DND-41 (cell line): ENCODE measurements around the gene CLTB.

Source experiments
- ATAC-seq: fragments of 200-7000 bp; cut with Tn5 transposase; 3 replicates; pipeline ENCODE4 v1.9.1; 2021; ENCODE audit warnings: low read depth; ENCODE audit not compliant: insufficient read depth
- DNase-seq: peaks from one replicate; pipeline ENCODE4 v3.0.0-alpha.2; 2020
- H2AFZ ChIP-seq: 2 replicates; pipeline ENCODE4 v1.6.0; 2012; ENCODE audit warnings: low read depth, low read length
- H3K27ac ChIP-seq: 2 replicates; pipeline ENCODE4 v1.5.1; 2012; ENCODE audit warnings: low read length, inconsistent platforms
- H3K27me3 ChIP-seq: fragments of 200-600 bp; sonication (generic); 2 replicates; pipeline ENCODE4 v1.6.0; 2012; ENCODE audit warnings: low read length, mild to moderate bottlenecking, inconsistent platforms; ENCODE audit not compliant: insufficient read depth, poor library complexity
- H3K36me3 ChIP-seq: 2 replicates; pipeline ENCODE4 v1.5.1; 2012; ENCODE audit warnings: low read length, inconsistent platforms; ENCODE audit not compliant: insufficient read depth
- H3K4me1 ChIP-seq: 2 replicates; pipeline ENCODE4 v1.5.1; 2012; ENCODE audit warnings: mild to moderate bottlenecking, low read length; ENCODE audit not compliant: insufficient read depth
- H3K4me2 ChIP-seq: 2 replicates; pipeline ENCODE4 v1.6.0; 2012; ENCODE audit warnings: mild to moderate bottlenecking, moderate library complexity, low read length, inconsistent platforms; ENCODE audit not compliant: insufficient read depth
- H3K4me3 ChIP-seq, 2 experiments: fragments of 200-600 bp in 1 of 2; shearing (Covaris generic) in 1 of 2; 2 replicates each; pipeline ENCODE4 v1.5.1; 2012 to 2016; ENCODE audit warnings: inconsistent platforms in 2 of 2, low read length in 2 of 2, mild to moderate bottlenecking in 2 of 2, low read depth in 1 of 2, moderate library complexity in 1 of 2
- H3K79me2 ChIP-seq: 2 replicates; pipeline ENCODE4 v1.6.0; 2012; ENCODE audit warnings: low read length, inconsistent platforms; ENCODE audit not compliant: insufficient read depth
- H3K9ac ChIP-seq: 2 replicates; pipeline ENCODE4 v1.6.0; 2012; ENCODE audit warnings: low read depth, mild to moderate bottlenecking, inconsistent platforms, low read length, moderate library complexity
- H3K9me3 ChIP-seq: 2 replicates; pipeline ENCODE4 v1.5.1; 2012; ENCODE audit warnings: low read length, moderate library complexity, mild to moderate bottlenecking, inconsistent platforms; ENCODE audit not compliant: insufficient read depth, severe bottlenecking
- H4K20me1 ChIP-seq: 2 replicates; pipeline ENCODE4 v1.6.0; 2012; ENCODE audit warnings: low read length; ENCODE audit not compliant: insufficient read depth
- EZH2 ChIP-seq: IDR thresholded peaks from 3 replicates; pipeline ENCODE4 v1.6.1; 2012; ENCODE audit warnings: borderline replicate concordance, low read depth, mild to moderate bottlenecking, moderate library complexity, low read length, inconsistent platforms; ENCODE audit not compliant: severe bottlenecking
- TF ChIP-seq, protein P1 (sequence below): IDR thresholded peaks from 2 replicates; pipeline ENCODE4 v1.5.1; 2012; ENCODE audit warnings: borderline replicate concordance, low read length, moderate library complexity, mild to moderate bottlenecking; ENCODE audit not compliant: poor library complexity, severe bottlenecking; ENCODE audit errors: extremely low read depth

CLTB gene

DNA sequence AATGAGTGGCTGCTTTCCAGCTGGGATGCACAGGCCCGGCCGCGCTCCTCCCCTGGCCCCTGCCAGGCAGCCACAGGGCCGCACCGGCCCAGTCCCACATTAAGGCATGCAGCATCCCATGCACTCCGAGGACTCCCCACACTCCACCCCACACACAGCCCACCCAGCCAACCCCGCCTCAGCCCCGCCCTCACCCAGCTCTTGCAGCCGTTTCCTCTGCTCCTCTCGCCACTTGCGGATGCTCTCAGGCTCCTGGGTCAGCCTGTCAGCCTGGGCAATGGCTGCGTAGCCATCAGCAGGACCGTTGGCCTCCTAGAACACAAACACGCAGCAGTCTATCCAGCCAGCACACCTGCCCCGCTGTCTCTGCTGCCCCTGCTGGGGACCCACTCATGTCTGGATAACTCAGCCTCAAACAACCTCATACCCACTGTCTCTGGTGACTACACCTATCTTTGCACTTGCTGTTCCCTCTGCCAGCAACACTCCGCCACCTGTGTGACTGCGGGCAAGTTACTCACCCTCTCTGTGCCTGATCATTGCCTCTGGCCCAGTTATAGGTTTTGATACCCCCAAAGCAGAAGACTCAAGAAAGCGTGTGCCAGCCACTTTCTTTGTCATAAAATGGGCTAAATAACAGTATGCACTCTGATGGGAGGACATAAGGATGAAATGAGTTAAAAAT is 18.5 kb downstream of the CLTB start:
- H3K9ac ChIP-seq: no peak overlapping the region
- H3K27me3 ChIP-seq: no peaks in the 10 kb centered on the region
- TF ChIP-seq EZH2: no peak
- TF ChIP-seq, protein P1, sequence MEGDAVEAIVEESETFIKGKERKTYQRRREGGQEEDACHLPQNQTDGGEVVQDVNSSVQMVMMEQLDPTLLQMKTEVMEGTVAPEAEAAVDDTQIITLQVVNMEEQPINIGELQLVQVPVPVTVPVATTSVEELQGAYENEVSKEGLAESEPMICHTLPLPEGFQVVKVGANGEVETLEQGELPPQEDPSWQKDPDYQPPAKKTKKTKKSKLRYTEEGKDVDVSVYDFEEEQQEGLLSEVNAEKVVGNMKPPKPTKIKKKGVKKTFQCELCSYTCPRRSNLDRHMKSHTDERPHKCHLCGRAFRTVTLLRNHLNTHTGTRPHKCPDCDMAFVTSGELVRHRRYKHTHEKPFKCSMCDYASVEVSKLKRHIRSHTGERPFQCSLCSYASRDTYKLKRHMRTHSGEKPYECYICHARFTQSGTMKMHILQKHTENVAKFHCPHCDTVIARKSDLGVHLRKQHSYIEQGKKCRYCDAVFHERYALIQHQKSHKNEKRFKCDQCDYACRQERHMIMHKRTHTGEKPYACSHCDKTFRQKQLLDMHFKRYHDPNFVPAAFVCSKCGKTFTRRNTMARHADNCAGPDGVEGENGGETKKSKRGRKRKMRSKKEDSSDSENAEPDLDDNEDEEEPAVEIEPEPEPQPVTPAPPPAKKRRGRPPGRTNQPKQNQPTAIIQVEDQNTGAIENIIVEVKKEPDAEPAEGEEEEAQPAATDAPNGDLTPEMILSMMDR: peak; percentile 12
- no peaks in the 10 kb centered on the region for H3K4me1 ChIP-seq
- H3K9me3 ChIP-seq: no peaks in the 10 kb centered on the region
- H2AFZ ChIP-seq: no peak overlapping the region
- H3K4me3 ChIP-seq: no peak overlapping the region
- no peak overlapping the region for H3K4me2 ChIP-seq
- no peaks in the 10 kb centered on the region for H4K20me1 ChIP-seq
- peaks cover 42% of the 10 kb centered on the region for H3K36me3 ChIP-seq
- H3K79me2 ChIP-seq: no peaks in the 10 kb centered on the region
- no peak; the same call in 2 of the 3 replicates for ATAC-seq
- no peak for DNase-seq
- no peak overlapping the region for H3K27ac ChIP-seq

DNA sequence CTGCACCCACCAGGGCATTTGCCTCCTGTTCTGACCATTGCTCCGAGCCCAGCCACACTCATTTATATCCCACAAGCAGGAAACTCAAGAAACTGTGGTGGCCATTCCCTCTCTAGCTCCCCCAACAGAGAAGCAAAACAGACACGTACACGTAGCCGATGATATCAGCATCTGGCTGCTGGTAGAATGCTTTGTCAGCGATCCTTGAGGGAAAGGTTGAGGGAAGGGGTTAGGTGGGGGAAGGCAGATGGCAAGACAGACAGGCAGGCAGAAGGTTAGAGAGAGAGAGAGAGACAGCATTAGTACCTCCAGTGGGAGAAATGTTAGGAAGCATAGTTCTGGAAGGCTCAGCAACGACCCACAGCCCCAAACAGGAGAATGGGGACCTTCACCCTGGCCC is 20.0 kb downstream of the CLTB start:
- TF ChIP-seq, protein P1: no peak
- TF ChIP-seq EZH2: no peak
- no peak overlapping the region for H2AFZ ChIP-seq
- H3K4me3 ChIP-seq: no peak overlapping the region
- H3K79me2 ChIP-seq: no peaks in the 10 kb centered on the region
- no peak overlapping the region for H3K27ac ChIP-seq
- no peaks in the 10 kb centered on the region for H3K4me1 ChIP-seq
- H3K36me3 ChIP-seq: peaks cover 58% of the 10 kb centered on the region
- H3K9me3 ChIP-seq: no peaks in the 10 kb centered on the region
- no peak for ATAC-seq
- no peaks in the 10 kb centered on the region for H3K27me3 ChIP-seq
- H3K4me2 ChIP-seq: no peak overlapping the region
- DNase-seq: no peak
- no peaks in the 10 kb centered on the region for H4K20me1 ChIP-seq
- no peak overlapping the region for H3K9ac ChIP-seq

DNA sequence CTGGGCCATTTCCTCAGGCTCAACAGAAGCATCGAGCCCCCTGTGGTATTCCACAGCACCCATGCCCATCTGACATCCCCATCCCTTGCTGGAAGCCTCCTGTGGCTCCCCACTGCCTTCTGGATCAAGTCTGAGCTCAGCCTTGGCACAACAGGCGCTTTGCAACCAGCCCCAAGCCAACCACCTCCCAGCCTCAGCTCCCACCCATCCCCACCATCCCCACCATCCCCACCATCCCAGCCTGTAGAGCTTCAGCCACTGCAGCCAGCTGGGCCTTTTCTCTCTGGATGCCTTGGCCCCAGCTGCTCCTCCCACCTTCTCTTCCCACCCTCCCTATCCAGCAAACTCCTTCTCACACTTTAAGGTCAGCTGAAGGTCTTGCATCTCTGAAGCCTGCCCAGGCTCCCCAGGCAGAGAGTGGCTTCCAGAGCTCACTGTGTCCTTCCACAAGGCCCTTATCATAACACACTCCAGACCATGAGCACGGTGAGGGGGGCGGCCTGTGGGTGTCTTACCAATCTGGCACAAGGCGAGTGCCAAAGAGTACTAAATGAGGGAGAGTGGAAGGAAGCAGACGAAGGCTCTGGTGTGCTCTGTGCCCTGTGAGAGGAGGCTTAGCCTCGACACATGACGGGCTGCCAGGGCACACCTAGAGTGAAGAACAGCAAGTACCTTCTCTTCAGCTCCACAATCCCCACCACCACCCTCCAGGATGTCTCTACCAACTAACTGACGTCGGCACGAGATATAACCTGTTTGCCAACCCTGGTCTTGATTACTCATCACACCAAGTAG is 21.3 kb downstream of the CLTB start:
- DNase-seq: no peak

More for the DNA sequence above, 21.3 kb downstream of the CLTB start:
- peaks cover 69% of the 10 kb centered on the region for H3K36me3 ChIP-seq
- H3K9ac ChIP-seq: no peak overlapping the region
- no peaks in the 10 kb centered on the region for H3K9me3 ChIP-seq
- H3K4me1 ChIP-seq: peaks cover 4% of the 10 kb centered on the region
- no peak for ATAC-seq
- no peaks in the 10 kb centered on the region for H3K27me3 ChIP-seq
- H4K20me1 ChIP-seq: no peaks in the 10 kb centered on the region
- TF ChIP-seq, protein P1: no peak
- TF ChIP-seq EZH2: no peak
- H2AFZ ChIP-seq: no peak overlapping the region
- no peak overlapping the region for H3K27ac ChIP-seq
- no peak overlapping the region for H3K4me3 ChIP-seq
- no peak overlapping the region for H3K4me2 ChIP-seq
- H3K79me2 ChIP-seq: peaks cover 7% of the 10 kb centered on the region
